Loucy (cell line): ENCODE data around the gene CDH20.

Experiments used
- CTCF ChIP-seq: fragments of 200-600 bp; sonication (generic); conservative IDR thresholded peaks from 2 replicates; pipeline ENCODE4 v1.5.1; 2014; ENCODE audit warnings: mild to moderate bottlenecking, antibody characterized with exemption, low read length
- EZH2phosphoT487 ChIP-seq: fragments of 200-600 bp; IDR thresholded peaks from 2 replicates; pipeline ENCODE4 v1.6.1; 2018; ENCODE audit warnings: antibody characterized with exemption, mild to moderate bottlenecking, moderate library complexity, borderline replicate concordance

- TF ChIP-seq CTCF (no peak), EZH2phosphoT487 (no peak)
Measured at GRCh38 chr18:61475931-61476330, 142.7 kb downstream of the CDH20 start.
